Kidney epithelial cell (primary cell): ENCODE data around the gene IL9R. TPM values are rescaled to one million over a fixed set of nuclear protein-coding genes. Genes with fewer than 3 reads are reported as not detected.

ENCODE experiments used
- DNase-seq: peaks from one replicate; pipeline ENCODE4 v3.0.0-alpha.2; 2010; ENCODE audit warnings: low read depth
- H3K27me3 ChIP-seq: 2 replicates; pipeline ENCODE4 v1.6.0; 2011; ENCODE audit warnings: low read length; ENCODE audit not compliant: control insufficient read depth, insufficient read depth
- H3K36me3 ChIP-seq: 2 replicates; pipeline ENCODE4 v1.5.1; 2011; ENCODE audit warnings: low read length; ENCODE audit not compliant: control insufficient read depth, insufficient read depth
- H3K4me3 ChIP-seq: 2 replicates; pipeline ENCODE4 v1.5.1; 2011; ENCODE audit warnings: low read depth, mild to moderate bottlenecking, control low read depth, low read length
- total RNA-seq: library from RNA; depleted of rRNA; stranded (reverse); fragments of >200 nt; gene quantifications from 2 replicates; pipeline ENCODE4 v1.2.3, GENCODE V29; 2015
- TF ChIP-seq, protein P1 (sequence below): IDR thresholded peaks from 2 replicates; pipeline ENCODE4 v1.5.1; 2011; ENCODE audit warnings: mild to moderate bottlenecking, moderate library complexity, low read length, control low read depth, inconsistent platforms; ENCODE audit not compliant: insufficient read depth, poor library complexity, severe bottlenecking

The IL9R gene
- total RNA-seq, 1 donor from 2014 or later: not detected

DNA sequence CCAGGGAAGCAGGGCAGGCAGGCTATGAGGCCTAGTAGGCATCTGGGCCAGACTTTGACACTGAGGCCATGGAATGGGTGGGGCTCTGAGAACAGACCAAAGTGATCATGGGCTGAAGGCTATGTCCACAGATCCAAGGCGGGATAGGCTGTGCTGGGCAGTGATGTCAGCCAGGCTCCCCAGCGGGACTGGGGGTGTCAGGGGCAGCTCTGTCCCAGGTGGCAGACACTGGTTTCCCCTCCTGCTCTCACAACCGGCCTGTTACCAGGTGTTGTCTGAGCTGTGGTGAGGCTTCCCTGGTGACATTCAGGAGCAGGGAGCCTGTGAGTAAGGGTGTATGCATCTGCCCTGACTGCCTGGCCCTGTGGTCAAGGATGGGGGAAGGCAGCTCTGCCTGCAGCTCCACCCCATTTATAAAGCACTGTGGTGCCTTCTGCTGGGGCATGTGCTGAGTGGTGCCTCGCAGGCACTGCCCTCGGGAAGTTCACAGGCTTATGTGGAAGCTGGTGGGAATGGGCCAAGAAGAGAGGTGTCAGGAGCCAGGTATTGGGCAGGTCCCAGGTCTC lies 2.9 kb downstream of the IL9R start:
- TF ChIP-seq, protein P1, sequence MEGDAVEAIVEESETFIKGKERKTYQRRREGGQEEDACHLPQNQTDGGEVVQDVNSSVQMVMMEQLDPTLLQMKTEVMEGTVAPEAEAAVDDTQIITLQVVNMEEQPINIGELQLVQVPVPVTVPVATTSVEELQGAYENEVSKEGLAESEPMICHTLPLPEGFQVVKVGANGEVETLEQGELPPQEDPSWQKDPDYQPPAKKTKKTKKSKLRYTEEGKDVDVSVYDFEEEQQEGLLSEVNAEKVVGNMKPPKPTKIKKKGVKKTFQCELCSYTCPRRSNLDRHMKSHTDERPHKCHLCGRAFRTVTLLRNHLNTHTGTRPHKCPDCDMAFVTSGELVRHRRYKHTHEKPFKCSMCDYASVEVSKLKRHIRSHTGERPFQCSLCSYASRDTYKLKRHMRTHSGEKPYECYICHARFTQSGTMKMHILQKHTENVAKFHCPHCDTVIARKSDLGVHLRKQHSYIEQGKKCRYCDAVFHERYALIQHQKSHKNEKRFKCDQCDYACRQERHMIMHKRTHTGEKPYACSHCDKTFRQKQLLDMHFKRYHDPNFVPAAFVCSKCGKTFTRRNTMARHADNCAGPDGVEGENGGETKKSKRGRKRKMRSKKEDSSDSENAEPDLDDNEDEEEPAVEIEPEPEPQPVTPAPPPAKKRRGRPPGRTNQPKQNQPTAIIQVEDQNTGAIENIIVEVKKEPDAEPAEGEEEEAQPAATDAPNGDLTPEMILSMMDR: no peak
- no peaks in the 10 kb centered on the region for H3K27me3 ChIP-seq
- H3K36me3 ChIP-seq: no peaks in the 10 kb centered on the region
- no peak for DNase-seq
- no peak overlapping the region for H3K4me3 ChIP-seq

DNA sequence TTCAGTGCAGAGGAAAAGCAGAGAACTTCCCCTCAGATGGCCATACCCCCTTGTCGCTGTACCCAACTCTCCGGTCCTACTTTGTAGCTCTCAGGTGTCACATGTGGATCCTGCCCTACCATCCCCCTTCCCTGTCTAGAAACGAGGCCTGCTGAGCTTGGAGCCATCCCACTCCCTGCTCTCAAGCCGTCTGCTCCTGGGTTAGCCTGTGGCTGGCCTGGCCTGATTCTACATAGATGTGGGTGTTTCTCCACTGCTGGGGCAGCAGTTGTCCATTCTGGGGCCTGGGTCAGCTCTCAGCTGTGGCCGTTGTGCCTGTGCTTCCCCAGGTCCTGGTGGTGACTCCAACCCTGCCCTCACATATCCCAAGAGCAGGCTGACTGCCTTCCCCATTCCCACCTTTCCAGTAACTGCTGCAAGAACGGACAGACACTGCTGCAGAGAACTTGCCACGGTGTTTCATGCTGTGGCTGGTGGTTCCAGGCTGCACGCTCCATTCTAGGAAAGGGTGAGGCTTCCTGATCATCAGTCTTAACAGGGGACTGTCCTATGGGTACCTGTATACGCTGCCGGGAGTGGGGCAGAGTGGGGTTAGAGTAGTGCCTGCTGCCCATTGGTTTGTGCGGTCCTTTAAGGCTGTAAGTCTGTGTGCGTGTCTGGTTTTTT lies 3.6 kb downstream of the IL9R start:
- TF ChIP-seq, protein P1: no peak
- Histone ChIP-seq H3K36me3 (no peaks in the 10 kb centered on the region), H3K4me3 (no peak overlapping the region), H3K27me3 (no peaks in the 10 kb centered on the region)
- no peak for DNase-seq

DNA sequence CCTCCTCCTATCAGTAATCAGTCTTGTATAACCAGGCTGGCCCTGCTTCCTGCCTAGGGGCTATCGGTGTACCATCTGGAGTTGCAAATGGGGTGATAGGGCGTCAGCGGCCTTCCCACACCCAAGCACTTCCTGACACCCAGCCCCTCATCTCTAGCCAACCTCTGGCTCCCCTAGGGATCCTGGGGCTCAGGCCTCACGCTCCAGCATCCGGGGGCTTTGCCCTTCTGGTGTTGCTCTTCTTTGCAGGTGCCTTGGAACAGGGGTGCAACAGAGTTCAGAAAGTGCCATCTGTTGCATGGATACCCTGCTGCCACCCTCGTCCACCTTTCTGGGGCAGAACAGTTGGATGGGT lies 4.1 kb downstream of the IL9R start:
- Histone ChIP-seq H3K27me3 (no peaks in the 10 kb centered on the region), H3K36me3 (no peaks in the 10 kb centered on the region), H3K4me3 (no peak overlapping the region)
- DNase-seq: no peak
- TF ChIP-seq, protein P1: no peak

DNA sequence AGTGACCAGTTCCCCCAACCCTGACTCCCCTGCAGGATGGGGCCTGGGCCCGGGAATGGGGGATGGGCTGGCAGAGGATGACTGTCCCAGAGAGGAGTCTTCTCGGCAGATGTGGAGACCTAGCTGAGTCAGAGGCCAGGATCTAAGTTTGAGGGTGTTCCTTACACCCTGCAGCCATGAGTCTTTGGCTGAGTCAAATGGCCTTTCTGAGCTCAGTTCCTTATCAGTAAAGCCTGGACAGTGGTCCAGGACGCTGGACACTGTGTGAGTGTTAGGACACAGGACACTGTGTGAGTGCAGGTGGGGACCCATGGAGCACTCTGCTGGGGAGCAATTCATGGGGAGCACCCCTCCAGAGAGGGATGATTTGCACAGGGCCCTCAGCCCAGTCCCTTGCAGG lies 5.0 kb downstream of the IL9R start:
- Histone ChIP-seq H3K36me3 (no peaks in the 10 kb centered on the region), H3K27me3 (no peaks in the 10 kb centered on the region), H3K4me3 (no peak overlapping the region)
- no peak for DNase-seq
- TF ChIP-seq, protein P1: no peak

DNA sequence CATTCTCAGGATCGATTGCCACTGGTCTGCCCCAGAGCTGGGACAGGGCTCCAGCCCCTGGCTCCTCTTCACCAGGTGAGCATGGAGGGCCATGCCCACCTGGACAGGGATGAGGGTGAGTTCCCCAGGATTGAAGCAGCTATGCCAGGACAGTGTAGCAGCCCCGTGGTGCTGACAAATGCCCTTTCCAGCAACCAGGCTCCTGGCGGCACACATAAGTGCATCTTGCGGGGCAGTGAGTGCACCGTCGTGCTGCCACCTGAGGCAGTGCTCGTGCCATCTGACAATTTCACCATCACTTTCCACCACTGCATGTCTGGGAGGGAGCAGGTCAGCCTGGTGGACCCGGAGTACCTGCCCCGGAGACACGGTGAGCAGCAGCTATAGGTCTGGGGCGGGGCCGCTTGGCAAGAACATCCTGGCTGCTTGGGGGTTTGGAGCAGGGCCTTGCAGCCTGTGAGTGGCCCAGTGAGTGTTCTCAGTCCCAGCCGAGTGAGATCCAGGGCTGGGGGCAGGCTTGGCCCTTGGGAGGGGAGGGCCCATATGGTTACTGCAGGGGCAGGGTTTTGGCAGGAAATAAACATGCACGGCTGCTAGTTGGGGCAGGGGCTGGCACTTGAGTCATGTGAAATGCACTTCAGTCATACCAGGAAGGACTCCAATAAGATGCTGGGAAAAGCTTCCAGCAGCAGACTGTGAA lies 6.1 kb downstream of the IL9R start:
- Histone ChIP-seq H3K36me3 (no peaks in the 10 kb centered on the region), H3K27me3 (no peaks in the 10 kb centered on the region), H3K4me3 (no peak overlapping the region)
- TF ChIP-seq, protein P1: no peak
- DNase-seq: no peak
